ENCODE results near the gene SLC38A10. TPM values are rescaled to one million over a fixed set of nuclear protein-coding genes. Genes with fewer than 3 reads are reported as not detected.

Gene SLC38A10
- total RNA-seq, 2 donors from 2014 or later: 84.7 to 86.7 TPM

DNA sequence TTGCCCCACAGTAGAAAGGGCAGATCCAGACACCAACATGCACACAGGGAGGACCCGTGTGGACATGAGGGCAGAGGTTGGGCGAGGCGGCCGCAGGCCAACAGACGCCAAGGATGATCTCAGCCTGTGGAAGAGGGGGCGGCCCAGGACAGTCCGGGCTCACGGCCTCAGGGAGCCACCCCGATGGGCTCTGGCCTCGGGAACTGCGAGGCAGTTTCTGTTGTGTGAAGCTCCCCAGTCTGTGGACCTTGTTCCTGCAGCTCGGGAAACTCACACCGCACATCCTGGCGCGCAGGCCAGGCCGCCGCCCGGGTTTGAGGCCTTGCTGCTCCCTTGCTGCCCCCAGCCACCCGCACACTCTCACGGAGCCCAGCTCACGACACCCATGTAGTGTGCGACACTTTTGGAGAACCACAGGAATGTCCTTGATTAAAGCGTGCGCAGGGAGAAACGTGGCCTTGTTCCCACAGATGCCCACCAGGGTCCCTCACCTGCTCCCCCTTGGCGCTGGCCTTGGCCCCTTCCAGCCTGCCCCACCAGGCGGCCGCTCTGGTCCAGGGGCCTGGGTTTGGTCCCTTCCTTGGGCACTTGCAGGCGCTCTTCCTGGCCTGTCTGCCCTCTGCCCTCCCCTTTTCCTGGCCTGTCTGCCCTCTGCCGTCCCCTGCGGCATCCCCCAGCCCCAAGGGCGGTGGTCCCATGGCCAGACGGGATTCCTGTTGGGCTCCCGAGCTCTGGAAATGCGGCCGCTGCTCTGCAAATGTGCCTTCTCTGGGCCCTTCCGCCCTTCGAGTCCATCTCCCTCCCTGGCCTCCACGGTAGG, 9.3 kb upstream of the SLC38A10 start:
- intact Hi-C loops (cut with DNase I, micrococcal nuclease): no loop called here
- ATAC-seq: no peak
- no peak for DNase-seq

DNA sequence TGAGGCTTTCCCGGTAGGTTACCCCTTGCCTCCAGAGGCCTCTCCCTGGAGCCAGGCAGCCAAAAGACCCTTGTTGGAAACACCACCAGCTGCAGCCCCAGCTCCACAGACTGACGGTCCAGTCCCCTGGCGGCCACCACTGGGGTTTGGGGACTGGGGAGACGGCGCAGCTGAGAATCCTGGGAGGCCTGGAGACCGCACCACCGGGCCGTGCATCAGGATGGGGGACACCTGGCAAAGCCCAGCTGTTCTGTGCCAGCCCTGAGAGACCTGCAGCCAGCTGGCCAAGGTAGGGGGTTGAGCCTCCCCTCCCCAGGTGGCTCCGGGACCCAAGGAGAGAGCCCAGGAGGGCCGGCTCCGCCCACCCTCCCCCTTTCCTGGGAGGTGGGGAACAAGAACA, 8.3 kb upstream of the SLC38A10 start:
- intact Hi-C loops (cut with DNase I, micrococcal nuclease): no loop called here
- DNase-seq (no peak), ATAC-seq (no peak)

DNA sequence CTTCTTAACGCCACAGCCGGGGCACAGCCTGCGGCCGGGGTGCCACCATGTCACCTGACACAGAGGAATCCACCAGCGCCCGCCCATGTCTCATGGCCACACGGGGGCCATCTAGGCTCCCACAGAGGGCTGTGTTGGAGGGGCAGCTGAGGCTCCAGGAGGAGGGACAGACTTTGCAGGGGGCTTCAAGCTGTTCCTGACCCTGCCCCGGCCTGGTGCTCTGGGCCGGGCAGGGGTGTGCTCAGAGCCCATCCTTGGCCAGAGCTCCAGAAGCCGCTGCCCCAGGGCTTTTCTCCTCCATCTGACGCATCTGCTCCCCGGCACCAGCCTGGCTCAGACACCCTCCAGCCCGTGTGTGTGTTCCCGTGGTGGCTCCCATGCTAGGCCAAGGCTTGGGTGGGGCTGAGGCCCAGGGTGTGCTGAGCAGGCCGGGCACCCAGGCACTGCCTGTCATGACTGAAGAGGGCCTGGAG, 7.8 kb upstream of the SLC38A10 start:
- DNase-seq (no peak), ATAC-seq (peak; percentile 32)
- intact Hi-C loops (cut with DNase I, micrococcal nuclease): no loop called here

DNA sequence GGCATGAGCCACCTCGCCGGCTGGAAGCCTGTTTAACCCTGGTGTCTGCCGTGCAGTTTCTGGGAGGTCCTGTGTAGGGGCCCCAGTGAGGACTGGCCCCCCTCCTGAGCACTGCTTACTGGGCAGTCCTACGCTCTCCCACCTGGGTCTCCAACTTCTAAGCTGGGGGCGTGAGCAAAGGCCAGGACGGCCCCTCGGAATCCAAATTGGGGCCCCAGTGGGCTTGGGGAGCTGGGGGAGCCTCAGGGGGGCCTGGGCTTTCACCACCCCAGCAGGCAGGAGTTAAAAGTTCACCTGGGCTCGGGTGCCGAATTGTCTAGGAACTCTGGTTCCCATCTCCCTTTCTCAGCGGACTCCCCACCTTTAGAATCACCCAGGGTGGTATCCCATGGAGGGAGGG, 7.2 kb upstream of the SLC38A10 start:
- ATAC-seq (no peak), DNase-seq (no peak)
- intact Hi-C loops (cut with DNase I, micrococcal nuclease): no loop called here

DNA sequence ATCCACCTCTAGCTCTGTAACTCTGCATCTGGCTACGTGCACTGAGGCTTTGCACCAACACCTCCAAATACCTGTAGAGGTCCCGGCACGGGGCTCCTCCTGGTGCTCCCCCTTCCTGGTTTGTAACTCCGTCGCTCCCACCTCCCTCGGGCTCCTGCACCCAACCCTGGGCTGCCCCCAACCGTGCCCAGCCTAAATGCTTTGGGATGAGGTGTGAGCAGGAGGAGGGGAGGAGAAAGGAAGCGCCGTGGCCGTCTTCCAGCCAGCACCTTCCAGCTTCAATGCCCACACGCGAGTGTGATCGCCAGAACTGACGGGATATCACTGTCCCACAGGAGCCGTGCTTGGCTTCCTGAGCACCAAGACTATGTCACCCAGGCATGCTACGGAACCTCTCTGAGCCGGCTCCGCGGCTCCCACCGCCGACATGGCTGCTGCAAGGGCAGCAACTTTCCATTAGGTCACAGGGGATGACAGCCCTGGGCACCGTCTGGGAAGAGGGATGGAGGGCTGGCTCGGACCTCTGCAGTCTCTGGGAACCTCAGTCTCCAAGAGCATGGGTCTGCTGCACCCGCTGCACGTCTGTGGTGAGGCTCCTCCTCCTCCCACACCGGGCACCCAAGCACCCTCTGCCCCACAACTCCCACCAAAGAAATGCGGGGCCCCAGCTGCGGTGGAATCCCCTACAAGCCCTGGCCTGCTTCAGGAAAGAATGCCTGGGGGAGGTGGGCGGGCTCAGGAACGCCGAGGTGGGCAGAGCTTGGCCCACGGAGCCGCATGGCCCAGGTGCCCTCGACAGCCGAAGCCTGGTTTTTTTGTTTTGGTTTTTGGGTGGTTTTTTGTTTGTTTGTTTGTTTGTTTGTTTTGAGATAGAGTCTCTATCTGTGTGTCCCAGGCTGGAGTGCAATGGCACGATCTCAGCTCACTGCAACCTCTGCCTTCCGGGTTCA, 6.4 kb upstream of the SLC38A10 start:
- ATAC-seq: no peak
- intact Hi-C loops (cut with DNase I, micrococcal nuclease): no loop called here
- DNase-seq: no peak

DNA sequence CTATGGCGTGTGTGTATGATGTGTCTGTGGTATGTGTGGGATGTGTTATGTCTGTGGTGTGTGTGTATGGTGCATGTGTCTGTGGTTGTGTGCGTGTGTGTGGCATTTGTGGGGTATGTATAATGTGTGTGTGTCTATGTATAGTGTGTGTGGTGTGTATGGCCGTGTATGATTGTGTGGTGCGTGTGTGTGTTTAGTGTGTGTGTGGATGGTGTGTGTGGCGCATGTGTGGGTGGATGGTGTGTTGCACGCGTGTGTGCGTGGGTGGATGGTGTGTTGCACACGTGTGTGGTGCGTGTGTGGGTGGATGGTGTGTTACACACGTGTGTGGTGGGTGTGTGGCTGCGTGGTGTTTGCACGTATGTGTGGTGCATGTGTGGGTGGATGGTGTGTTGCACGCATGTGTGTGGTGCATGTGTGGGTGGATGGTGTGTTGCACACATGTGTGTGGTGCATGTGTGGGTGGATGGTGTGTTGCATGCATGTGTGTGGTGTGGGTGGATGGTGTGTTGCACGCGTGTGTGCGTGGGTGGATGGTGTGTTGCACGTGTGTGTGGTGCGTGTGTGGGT, 5.6 kb upstream of the SLC38A10 start:
- DNase-seq: no peak
- intact Hi-C loops (cut with DNase I, micrococcal nuclease): no loop called here
- ATAC-seq: no peak

DNA sequence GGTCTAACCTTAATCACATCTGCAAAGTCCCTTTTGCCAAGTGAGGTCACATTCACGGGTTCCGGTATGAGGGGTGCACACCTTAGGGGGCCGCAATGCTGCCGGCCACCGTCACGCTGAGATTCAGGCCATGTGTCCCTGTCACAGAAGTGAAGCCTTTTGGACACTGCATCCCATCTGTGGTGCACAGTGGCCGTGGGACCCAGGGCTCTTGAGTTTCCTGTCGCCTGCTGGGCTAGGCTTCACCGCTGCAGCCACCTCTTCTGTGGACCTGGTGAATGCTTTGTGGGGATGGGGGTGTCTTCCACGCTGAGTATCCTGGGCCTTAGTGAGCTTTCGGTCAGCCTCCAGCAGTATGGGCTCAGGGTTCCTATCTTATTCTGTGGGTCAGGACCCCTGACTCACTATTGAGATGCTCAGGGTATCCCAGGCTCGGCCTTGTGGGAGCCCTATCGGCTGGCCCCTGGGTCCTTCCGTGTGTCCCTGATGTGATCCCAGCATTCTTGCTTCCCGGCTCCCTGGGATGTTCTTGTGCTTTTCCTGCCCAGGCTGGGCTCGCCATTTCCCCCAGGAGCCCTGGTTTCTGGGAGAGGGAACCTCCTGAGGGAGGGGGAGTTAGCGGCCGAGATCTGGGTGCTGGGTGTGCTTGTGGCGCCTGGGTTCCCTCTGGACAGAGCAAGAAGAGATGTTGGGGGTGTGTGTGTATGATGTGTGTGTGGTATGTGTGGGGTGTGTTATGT, 4.9 kb upstream of the SLC38A10 start:
- DNase-seq (no peak), ATAC-seq (no peak)
- intact Hi-C loops (cut with DNase I, micrococcal nuclease): no loop called here

DNA sequence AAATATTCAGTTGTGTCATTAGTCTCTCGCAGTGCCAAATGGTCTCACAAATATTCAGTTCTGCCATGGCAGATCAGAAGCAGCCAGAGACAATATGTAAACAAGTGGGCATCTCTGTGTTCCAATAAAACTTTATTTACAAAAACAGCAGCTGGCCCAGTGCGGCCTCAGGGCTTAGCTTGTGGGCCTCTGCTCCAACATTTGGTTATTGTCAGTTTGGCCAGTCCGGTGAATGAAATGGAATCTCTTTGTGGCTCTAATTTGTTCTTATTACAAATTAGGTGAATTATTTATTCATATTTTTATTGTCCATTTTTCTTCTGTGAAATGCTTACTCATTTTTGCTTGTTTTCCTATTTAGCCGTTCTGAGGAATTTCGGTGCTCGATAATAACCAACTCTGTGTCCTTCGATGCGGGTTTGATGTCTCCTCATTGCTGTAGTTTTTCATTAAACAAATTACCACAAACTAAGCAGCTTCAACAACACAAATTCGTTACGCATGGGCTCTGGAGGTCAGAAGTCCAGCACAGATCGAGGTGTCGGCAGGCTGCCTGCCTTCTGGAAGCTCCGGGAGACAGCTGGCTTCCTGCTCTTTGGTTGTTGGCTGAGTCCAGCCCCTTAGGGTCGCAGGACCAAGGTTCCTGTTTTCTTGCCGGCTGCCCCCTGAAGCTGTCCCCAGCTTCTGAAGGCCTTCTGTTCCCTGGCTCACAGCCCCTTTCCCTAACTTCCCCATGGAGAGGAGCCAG, 4.1 kb upstream of the SLC38A10 start:
- no peak for DNase-seq
- ATAC-seq: no peak
- intact Hi-C loops (cut with DNase I, micrococcal nuclease): no loop called here

DNA sequence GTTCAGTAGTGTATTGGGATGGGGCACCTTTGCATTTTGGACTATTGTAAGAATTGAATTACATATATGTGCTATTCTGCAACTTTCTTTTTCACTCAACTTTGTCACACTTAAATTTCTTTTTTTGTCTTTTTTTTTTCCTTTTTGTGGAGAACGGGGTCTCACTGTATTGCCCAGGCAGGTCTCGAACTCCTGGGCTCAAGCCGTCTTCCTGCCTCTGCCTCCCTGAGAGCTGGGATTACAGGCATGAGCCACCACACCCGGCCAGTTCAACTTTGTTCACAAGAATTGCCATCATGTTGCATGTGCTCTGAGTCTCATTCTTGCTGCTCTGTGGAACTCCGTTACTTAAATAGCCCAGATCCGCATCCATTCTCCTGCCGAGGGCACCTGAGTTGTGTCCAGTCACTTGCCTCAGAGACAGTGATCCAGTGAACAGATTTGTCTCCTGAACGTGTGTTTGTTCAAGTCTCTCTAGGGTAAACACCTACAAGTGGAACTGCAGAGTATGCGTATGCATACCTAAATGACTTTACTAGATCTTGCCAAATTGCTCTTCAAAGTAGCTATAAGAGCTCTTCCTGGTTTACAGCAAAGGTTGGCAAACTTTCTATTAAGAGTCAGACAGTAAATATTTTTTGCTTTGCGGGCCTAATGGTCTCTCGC, 3.4 kb upstream of the SLC38A10 start:
- DNase-seq: no peak
- ATAC-seq: no peak
- intact Hi-C loops (cut with DNase I, micrococcal nuclease): no loop called here

DNA sequence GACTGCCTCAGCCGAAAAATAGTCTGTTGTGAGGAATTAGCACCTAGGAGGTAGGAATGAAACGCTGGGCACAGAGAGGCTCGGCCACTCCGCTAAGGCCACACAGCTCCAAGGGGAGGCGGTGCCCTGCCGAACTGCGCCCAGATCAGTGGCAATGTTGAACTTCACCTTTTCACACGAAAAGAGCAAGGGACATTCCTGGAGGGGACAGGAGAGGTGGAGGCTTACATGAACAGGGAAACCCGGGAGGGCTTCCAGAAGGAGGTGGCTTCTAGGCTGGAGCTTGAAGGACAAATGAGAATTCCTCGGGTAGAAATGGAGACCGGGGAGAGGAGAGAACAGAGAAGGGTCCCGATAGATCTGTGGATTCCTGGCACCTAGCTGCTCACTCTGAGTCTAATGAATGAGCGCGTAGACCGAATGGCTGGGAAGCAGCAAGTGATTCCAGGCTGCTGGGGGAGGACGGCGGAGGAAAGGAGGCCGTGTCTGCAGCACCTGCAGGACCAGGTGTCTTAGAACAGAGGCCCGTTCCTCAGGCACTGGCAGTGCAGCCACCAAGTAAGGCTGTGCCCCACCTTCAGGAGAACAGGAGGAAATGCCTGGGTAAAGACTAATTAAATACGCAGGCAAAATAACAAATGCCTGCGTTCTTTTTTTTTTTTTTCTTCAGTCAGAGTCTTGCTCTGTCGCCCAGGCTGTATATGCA, 722 bp upstream of the SLC38A10 start:
- ATAC-seq: peak; percentile 71
- DNase-seq: peak; percentile 74 to 83
- intact Hi-C loops (cut with DNase I, micrococcal nuclease): no loop called here

DNA sequence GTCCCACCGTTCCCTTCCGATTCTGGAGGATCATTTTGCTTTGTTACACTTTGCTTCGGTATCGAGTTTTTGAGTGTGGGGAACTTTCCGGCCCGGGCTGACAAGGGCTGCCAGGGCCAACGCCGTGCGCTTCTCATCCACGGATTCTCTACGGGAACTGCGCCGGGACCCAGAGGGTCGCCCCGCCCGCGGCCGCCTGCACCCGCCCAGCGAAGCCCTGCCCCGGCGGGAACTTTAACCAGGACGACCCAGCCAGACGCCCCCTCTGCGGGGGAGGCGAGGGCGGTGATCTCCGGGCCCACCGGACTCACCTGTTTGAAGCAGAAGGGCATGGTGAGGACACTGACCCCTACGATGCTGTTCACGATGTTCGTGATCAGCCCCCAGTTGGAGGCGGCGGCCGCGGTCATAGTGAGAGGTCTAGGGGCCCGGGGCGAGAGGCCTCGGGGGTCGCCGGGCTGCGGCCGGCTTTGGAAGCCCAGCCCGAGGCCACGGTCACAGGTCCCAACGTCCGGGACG, 536 bp downstream of the SLC38A10 start:
- DNase-seq (peak in 1 of 2 donors; percentile 67), ATAC-seq (peak; percentile 34)
- intact Hi-C loops (cut with DNase I, micrococcal nuclease): no loop called here

DNA sequence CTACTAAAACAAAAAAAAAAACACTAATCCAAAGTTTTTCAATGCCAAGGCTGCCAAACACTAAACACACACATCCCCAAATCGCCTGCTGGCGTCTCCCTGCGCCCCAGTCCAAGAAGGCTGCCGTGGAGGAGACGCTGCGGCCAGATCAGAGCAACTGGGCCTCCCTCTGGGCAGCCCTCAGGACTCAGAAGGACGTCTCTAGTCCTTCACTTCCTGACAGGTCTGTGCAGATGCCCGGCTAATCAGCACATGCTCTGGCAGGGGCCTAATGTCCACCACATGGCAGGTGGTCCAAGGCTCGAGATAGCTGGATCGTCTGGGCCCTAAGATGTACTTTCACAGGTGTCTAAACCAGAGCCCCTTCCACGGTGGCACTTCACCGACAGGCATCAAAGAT, 2.7 kb downstream of the SLC38A10 start:
- no peak for ATAC-seq
- intact Hi-C loops (cut with DNase I, micrococcal nuclease): no loop called here
- no peak for DNase-seq

DNA sequence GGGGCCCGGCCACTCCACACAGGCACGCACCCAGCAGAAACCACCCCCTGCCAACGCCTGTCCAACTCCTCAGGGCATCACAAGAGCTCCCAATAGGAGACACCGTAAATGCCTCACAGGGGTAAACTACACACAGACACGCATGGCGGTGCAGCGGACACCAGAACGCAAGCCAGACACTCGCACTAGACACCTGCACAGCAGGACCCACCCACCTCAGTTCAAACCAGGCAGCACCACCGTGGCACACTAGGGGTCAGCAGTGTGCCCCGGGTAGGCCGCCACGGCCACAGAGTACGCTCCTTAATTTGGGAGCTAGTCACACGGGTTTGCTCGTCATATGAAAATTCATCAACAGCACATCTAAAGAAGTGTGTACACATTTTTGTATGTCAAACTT, 3.4 kb downstream of the SLC38A10 start:
- peak; percentile 39 for ATAC-seq
- intact Hi-C loops (cut with DNase I, micrococcal nuclease): no loop called here
- DNase-seq: peak; percentile 65 to 82

DNA sequence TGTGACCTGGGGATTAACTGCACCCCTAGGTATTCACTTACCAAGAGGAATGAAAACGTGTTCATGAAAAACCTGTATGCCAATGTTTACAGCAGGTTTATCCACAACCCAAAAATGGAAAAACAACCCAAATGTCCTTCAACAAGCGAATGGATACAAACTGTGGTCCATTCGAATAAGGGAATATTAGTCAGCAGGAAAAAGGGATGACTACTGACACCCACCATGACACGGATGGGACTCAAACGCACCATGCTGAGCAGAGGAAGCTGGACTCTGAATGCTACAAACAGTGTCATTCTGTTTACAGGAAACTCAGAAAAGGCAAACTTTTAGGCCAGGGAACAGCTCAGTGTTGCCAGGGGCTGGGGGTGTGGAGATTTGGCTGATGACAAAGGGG, 4.9 kb downstream of the SLC38A10 start:
- intact Hi-C loops (cut with DNase I, micrococcal nuclease): no loop called here
- DNase-seq: no peak
- no peak for ATAC-seq

DNA sequence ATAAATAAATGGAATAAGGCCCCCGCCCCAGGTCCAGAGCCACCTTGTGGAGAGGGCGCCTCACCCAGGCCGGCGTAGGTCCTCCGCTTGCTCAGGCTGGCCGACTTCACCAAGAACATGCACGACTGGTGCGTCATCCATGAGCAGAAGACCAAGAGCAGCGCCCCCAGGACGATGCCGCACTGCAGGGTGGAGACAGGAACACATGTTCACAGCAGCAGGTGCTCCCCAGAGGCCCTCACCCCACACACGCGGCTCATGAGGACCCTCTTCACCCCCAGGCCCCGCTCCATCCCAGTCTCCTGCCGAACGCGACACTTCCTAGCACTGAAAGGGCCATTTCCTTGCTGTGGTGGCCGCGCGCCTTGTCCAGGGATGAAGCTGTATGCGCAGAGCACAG, 5.5 kb downstream of the SLC38A10 start:
- intact Hi-C loops (cut with DNase I, micrococcal nuclease): no loop called here
- no peak for ATAC-seq
- DNase-seq: no peak

DNA sequence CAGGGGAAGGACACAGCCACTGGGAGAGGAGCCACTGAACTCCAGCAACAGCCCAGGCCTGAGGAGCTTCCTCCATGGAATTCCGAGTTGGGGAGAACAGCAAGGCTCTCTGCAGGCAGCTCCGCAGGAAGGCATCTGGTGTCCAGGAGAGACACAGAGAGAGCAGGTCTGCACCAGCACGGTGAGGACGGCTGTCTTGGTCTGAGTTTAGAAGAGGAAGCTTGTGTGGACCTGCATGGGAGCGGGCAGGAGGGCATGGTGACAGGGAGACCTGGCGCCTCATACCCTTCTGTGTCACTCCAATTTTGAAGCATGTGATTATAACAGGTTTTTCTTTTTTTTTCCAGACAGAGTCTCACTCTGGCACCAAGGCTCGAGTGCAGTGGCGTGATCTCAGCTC, 6.4 kb downstream of the SLC38A10 start:
- intact Hi-C loops (cut with DNase I, micrococcal nuclease): no loop called here
- no peak for ATAC-seq
- no peak for DNase-seq
